Loucy (cell line): ENCODE results near the gene TBC1D24.

ENCODE experiments used
- EZH2phosphoT487 ChIP-seq: fragments of 200-600 bp; IDR thresholded peaks from 2 replicates; pipeline ENCODE4 v1.6.1; 2018; ENCODE audit warnings: antibody characterized with exemption, mild to moderate bottlenecking, moderate library complexity, borderline replicate concordance
- TF ChIP-seq, protein P1 (sequence below): fragments of 200-600 bp; sonication (generic); conservative IDR thresholded peaks from 2 replicates; pipeline ENCODE4 v1.5.1; 2014; ENCODE audit warnings: mild to moderate bottlenecking, antibody characterized with exemption, low read length

GRCh38 chr16:2535625-2536013, 60.7 kb downstream of the TBC1D24 start:
- TF ChIP-seq, protein P1, sequence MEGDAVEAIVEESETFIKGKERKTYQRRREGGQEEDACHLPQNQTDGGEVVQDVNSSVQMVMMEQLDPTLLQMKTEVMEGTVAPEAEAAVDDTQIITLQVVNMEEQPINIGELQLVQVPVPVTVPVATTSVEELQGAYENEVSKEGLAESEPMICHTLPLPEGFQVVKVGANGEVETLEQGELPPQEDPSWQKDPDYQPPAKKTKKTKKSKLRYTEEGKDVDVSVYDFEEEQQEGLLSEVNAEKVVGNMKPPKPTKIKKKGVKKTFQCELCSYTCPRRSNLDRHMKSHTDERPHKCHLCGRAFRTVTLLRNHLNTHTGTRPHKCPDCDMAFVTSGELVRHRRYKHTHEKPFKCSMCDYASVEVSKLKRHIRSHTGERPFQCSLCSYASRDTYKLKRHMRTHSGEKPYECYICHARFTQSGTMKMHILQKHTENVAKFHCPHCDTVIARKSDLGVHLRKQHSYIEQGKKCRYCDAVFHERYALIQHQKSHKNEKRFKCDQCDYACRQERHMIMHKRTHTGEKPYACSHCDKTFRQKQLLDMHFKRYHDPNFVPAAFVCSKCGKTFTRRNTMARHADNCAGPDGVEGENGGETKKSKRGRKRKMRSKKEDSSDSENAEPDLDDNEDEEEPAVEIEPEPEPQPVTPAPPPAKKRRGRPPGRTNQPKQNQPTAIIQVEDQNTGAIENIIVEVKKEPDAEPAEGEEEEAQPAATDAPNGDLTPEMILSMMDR: no peak
- TF ChIP-seq EZH2phosphoT487: no peak
